ENCODE results near the gene MGMT. TPM values are rescaled to one million over a fixed set of nuclear protein-coding genes. Genes with fewer than 3 reads are reported as not detected.

Gene MGMT
- total and polyA plus RNA-seq, 2 of the 4 experiments (the other 2 are of a cell fraction), result 11.5 to 17.8 TPM

- dilution Hi-C loops (cut with HindIII; ENCODE audit: low sequenced_read_pairs, unreplicated experiment) (no loop called here), in situ Hi-C loops (cut with MboI; ENCODE audit: low sequenced_read_pairs) (no loop called here), intact Hi-C loops (cut with micrococcal nuclease) (no loop called here)
- H3K23ac ChIP-seq (ENCODE audit: low read depth, low read length), result no peak overlapping the region
- H3K9me1 ChIP-seq (ENCODE audit: insufficient read depth, low read length), result no peaks in the 10 kb centered on the region
- H2BK5ac ChIP-seq (ENCODE audit: low read depth, low read length, poor library complexity, severe bottlenecking), result no peak overlapping the region
- no peak overlapping the region for H3K9ac ChIP-seq (ENCODE audit: low read depth, low read length)
- no peak overlapping the region for H3K4me2 ChIP-seq (ENCODE audit: low read depth, low read length)
- no peak overlapping the region for H2AK5ac ChIP-seq (ENCODE audit: low read depth, low read length)
- no peaks in the 10 kb centered on the region for H3K79me1 ChIP-seq (ENCODE audit: low read depth in 1 of 2, low read length in 2 of 2)
- H4K8ac ChIP-seq (ENCODE audit: low read depth in 2 of 2, low read length in 2 of 2), result no peak overlapping the region
- no peaks in the 10 kb centered on the region for H3K27me3 ChIP-seq (ENCODE audit: control insufficient read depth, insufficient read depth, low read length)
- no peaks in the 10 kb centered on the region for H4K20me1 ChIP-seq (ENCODE audit: insufficient read depth, low read length)
- no peak for ATAC-seq (ENCODE audit: low read depth)
- H2AK9ac ChIP-seq (replicated peaks; ENCODE audit: low read depth, low read length, poor library complexity), result no peak overlapping the region
- H3K56ac ChIP-seq (ENCODE audit: extremely low read depth, insufficient read depth, low read length), result no peak overlapping the region
- H4K5ac ChIP-seq (ENCODE audit: low read depth, low read length), result no peak overlapping the region
- H2BK120ac ChIP-seq (ENCODE audit: low read depth, low read length), result no peak overlapping the region
- no peak overlapping the region for H2BK15ac ChIP-seq (ENCODE audit: low read depth, low read length)
- no peaks in the 10 kb centered on the region for H3K9me3 ChIP-seq (ENCODE audit: control insufficient read depth, insufficient read depth, low read length)
- no peak for DNase-seq
- no peaks in the 10 kb centered on the region for H3K4me1 ChIP-seq (ENCODE audit: control insufficient read depth, insufficient read depth, low read length)
- no peak overlapping the region for H3K14ac ChIP-seq (replicated peaks; ENCODE audit: low read depth, low read length)
- H2BK20ac ChIP-seq (ENCODE audit: low read depth, low read length), result no peak overlapping the region
- POLR2A ChIA-PET (ENCODE audit: unreplicated experiment), result no interaction called here
- H2AFZ ChIP-seq (replicated peaks; ENCODE audit: low read length, poor library complexity), result no peak overlapping the region
- BruUV-seq (replicated peaks), result no TSS peak
- no peak overlapping the region for H3K18ac ChIP-seq (ENCODE audit: low read depth, low read length)
- WGBS, 2 experiments (ENCODE audit: extremely low coverage in 2 of 2, insufficient read length in 1 of 2), result no CpG with 5 or more reads among the region's 2 CpGs
- no peak overlapping the region for H3K4me3 ChIP-seq (ENCODE audit: insufficient read depth, low read depth, low read length)
- no peak overlapping the region for H3K4ac ChIP-seq (ENCODE audit: low read depth, low read length)
- H4K91ac ChIP-seq (ENCODE audit: insufficient read depth, low read depth, low read length), result no peak overlapping the region
- CTCF ChIA-PET, result no interaction called here
- no peak for TF ChIP-seq RAD21 (IDR thresholded peaks at IDR 0.05; ENCODE audit: low read length)
- no peak for TF ChIP-seq ELK1 (IDR thresholded peaks at IDR 0.05; ENCODE audit: borderline replicate concordance, low read depth, low read length)
- TF ChIP-seq CHD1 (IDR thresholded peaks at IDR 0.05; ENCODE audit: low read depth, low read length), result no peak
- TF ChIP-seq CEBPB (IDR thresholded peaks at IDR 0.05; ENCODE audit: low read depth, low read length), result no peak
- TF ChIP-seq BHLHE40 (IDR thresholded peaks at IDR 0.05; ENCODE audit: low read depth, low read length), result no peak
- no peak for TF ChIP-seq RFX5 (IDR thresholded peaks at IDR 0.05; ENCODE audit: low read depth, low read length)
- no peak for TF ChIP-seq POLR2A (IDR thresholded peaks at IDR 0.05; ENCODE audit: low read depth, low read length)
- H3K36me3 ChIP-seq (ENCODE audit: control insufficient read depth, insufficient read depth, low read length), result no peaks in the 10 kb centered on the region
- no peak overlapping the region for H3K27ac ChIP-seq (ENCODE audit: insufficient read depth, low read length)
These were observed 174.3 kb downstream of the MGMT start for GRCh38 chr10:129641351-129641750.

All from IMR-90 (cell line).